HepG2 (cell line): ENCODE data around the gene VWA7. TPM values are rescaled to one million over a fixed set of nuclear protein-coding genes. Genes with fewer than 3 reads are reported as not detected.
A peak's percentile ranks its signal among the peaks of the same experiment; 100 is the strongest.

Experiments used
- AKAP8 ChIP-seq: sonication (generic); formaldehyde crosslinking; IDR thresholded peaks from 2 replicates; pipeline ENCODE4 v1.5.1; 2020; ENCODE audit warnings: mild to moderate bottlenecking, missing genetic modification reagents
- DR1 ChIP-seq: sonication (generic); formaldehyde crosslinking; IDR thresholded peaks from 2 replicates; pipeline ENCODE4 v1.8.0; 2021; ENCODE audit warnings: mild to moderate bottlenecking, missing genetic modification reagents, inconsistent platforms
- MIXL1 ChIP-seq: IDR thresholded peaks from 2 replicates; pipeline ENCODE4 v1.6.1; 2016
- NR2F1 ChIP-seq, 2 experiments: fragments of 450-650 bp in 1 of 2; formaldehyde crosslinking in 1 of 2; IDR thresholded peaks; 2 replicates each; pipeline versions ENCODE4 v1.5.0 to v1.6.1; 2016 to 2020; ENCODE audit warnings: mild to moderate bottlenecking in 1 of 2, missing compliant biosample characterization in 1 of 2, missing genetic modification reagents in 1 of 2, moderate library complexity in 1 of 2
- SMAD1 ChIP-seq: sonication (generic); formaldehyde crosslinking; IDR thresholded peaks from 2 replicates; pipeline ENCODE4 v1.4.0; 2020; ENCODE audit warnings: missing genetic modification reagents, low read depth, mild to moderate bottlenecking, borderline replicate concordance
- TAF15 ChIP-seq: fragments of 200-400 bp; formaldehyde crosslinking; IDR thresholded peaks from one replicate; pipeline ENCODE4 v1.6.1; 2018; ENCODE audit warnings: mild to moderate bottlenecking, low read depth, low read length; ENCODE audit not compliant: poor library complexity, severe bottlenecking
- ZKSCAN8 ChIP-seq: IDR thresholded peaks from 2 replicates; pipeline ENCODE4 v1.6.1; 2016; ENCODE audit warnings: borderline replicate concordance, missing genetic modification reagents, missing compliant biosample characterization
- ZMYM4 ChIP-seq: sonication (generic); formaldehyde crosslinking; IDR thresholded peaks from 2 replicates; pipeline ENCODE4 v1.8.1; 2023; ENCODE audit warnings: mild to moderate bottlenecking, missing genetic modification reagents
- ZNF205 ChIP-seq: IDR thresholded peaks from 2 replicates; pipeline ENCODE4 v1.6.1; 2018; ENCODE audit warnings: missing biosample characterization, missing genetic modification reagents
- ZNF230 ChIP-seq: sonication (generic); formaldehyde crosslinking; IDR thresholded peaks from 2 replicates; pipeline ENCODE4 v1.4.0; 2020; ENCODE audit warnings: mild to moderate bottlenecking, missing genetic modification reagents
- ZNF780A ChIP-seq: sonication (generic); formaldehyde crosslinking; IDR thresholded peaks from 2 replicates; pipeline ENCODE4 v1.8.0; 2022; ENCODE audit warnings: mild to moderate bottlenecking, missing genetic modification reagents, moderate library complexity
- polyA plus RNA-seq, 8 experiments: library from polyadenylated mRNA; depleted of rRNA in 3 of 8; stranded (reverse) in 7 of 8; unstranded in 1 of 8; fragments of >200 nt; fragmentation: Illumina TruSeq in 4 of 8; extraction: Trizol in 4 of 8; gene quantifications; 2 replicates each; pipeline versions ENCODE4 v1.2.1 to v1.2.3, GENCODE V29; 2011 to 2016; ENCODE audit warnings: low read depth in 4 of 8, missing spikeins in 1 of 8, mixed read lengths in 1 of 8; ENCODE audit not compliant: insufficient read depth in 1 of 8
- total RNA-seq, 5 experiments: library from RNA; depleted of rRNA; stranded (reverse); fragments of >200 nt; fragmentation: Illumina TruSeq; extraction: Trizol; gene quantifications; 2 replicates each; pipeline ENCODE4 v1.2.3, GENCODE V29; 2016; ENCODE audit warnings: low read depth in 1 of 5
- TF ChIP-seq, protein P1 (sequence below): fragments of 450-650 bp; IDR thresholded peaks from 2 replicates; pipeline ENCODE4 v1.6.1; 2017; ENCODE audit warnings: mild to moderate bottlenecking
- TF ChIP-seq, protein P2 (sequence below): sonication (generic); formaldehyde crosslinking; IDR thresholded peaks from 2 replicates; pipeline ENCODE4 v1.4.0; 2020; ENCODE audit warnings: missing genetic modification reagents
- TF ChIP-seq, protein P3 (sequence below): sonication (generic); formaldehyde crosslinking; IDR thresholded peaks from 2 replicates; pipeline ENCODE4 v1.4.0; 2020; ENCODE audit warnings: missing genetic modification reagents
- TF ChIP-seq, protein P4 (sequence below): sonication (generic); formaldehyde crosslinking; IDR thresholded peaks from 2 replicates; pipeline ENCODE4 v1.4.0; 2020; ENCODE audit warnings: missing genetic modification reagents
- TF ChIP-seq, protein P5 (sequence below): IDR thresholded peaks from 2 replicates; pipeline ENCODE4 v1.6.1; 2018; ENCODE audit warnings: missing genetic modification reagents

Gene VWA7
- total and polyA plus RNA-seq, 2 of the 13 experiments (the other 11 are each of a cell fraction or from before 2014, with no cell fraction given): 0.86 to 3.3 TPM

DNA sequence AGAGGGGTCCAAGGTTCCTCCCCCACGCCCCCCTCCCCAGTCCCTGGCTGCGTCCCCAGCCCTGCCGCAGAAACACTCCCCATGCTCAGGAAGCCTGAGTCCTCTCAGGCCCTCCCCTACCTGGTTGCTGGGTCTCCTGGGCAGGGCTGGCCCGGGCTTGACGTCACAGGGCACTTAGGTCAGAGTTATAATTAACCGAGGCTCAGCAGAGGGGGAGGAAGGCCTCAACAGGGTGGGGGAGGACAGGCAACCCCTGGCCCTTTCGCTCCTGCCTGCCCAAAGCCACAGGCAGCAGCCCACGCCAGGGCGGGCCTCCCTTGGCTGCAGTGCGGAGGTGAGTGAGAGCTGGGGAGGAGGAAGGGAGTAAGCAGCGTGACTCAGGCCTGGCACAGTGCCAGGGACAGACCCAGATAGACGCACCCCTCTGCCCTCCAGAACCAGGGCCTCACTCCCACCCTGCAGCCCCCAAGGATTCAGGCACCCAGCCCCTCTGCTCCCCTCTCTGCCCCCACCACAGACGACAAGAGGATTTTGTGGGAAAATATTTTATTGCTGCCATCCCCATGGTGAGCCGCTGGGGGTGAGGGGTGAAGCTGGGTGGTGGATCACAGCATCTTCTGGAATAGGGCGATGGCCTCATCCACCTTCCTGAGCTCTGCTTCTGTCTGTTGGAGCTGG is at the start of gene VWA7 (continued):
- TF ChIP-seq, protein P1, sequence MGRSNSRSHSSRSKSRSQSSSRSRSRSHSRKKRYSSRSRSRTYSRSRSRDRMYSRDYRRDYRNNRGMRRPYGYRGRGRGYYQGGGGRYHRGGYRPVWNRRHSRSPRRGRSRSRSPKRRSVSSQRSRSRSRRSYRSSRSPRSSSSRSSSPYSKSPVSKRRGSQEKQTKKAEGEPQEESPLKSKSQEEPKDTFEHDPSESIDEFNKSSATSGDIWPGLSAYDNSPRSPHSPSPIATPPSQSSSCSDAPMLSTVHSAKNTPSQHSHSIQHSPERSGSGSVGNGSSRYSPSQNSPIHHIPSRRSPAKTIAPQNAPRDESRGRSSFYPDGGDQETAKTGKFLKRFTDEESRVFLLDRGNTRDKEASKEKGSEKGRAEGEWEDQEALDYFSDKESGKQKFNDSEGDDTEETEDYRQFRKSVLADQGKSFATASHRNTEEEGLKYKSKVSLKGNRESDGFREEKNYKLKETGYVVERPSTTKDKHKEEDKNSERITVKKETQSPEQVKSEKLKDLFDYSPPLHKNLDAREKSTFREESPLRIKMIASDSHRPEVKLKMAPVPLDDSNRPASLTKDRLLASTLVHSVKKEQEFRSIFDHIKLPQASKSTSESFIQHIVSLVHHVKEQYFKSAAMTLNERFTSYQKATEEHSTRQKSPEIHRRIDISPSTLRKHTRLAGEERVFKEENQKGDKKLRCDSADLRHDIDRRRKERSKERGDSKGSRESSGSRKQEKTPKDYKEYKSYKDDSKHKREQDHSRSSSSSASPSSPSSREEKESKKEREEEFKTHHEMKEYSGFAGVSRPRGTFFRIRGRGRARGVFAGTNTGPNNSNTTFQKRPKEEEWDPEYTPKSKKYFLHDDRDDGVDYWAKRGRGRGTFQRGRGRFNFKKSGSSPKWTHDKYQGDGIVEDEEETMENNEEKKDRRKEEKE: no peak
- TF ChIP-seq, protein P2, sequence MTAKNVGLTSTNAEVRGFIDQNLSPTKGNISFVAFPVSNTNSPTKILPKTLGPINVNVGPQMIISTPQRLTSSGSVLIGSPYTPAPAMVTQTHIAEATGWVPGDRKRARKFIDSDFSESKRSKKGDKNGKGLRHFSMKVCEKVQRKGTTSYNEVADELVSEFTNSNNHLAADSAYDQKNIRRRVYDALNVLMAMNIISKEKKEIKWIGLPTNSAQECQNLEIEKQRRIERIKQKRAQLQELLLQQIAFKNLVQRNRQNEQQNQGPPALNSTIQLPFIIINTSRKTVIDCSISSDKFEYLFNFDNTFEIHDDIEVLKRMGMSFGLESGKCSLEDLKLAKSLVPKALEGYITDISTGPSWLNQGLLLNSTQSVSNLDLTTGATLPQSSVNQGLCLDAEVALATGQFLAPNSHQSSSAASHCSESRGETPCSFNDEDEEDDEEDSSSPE (CRISPR knock-in tag): peak; percentile 23; the same call in 1 of the 2 replicates
- TF ChIP-seq TAF15 (peak; percentile 59), DR1 (CRISPR knock-in tag) (peak; percentile 58), ZMYM4 (CRISPR knock-in tag) (0 out of 2 replicates have a peak, but pooled peaks have one; percentile 62), SMAD1 (CRISPR knock-in tag) (peak; percentile 67; the same call in 1 of the 2 replicates), ZNF230 (CRISPR knock-in tag) (0 out of 2 replicates have a peak, but pooled peaks have one; percentile 6), ZKSCAN8 (peak; percentile 48; the same call in 1 of the 2 replicates), ZNF780A (CRISPR knock-in tag) (no peak), NR2F1 (CRISPR knock-in tag; IDR thresholded peaks at IDR 0.05) (peak; percentile 48 to 72; a peak in 2 of 4 replicates), MIXL1 (CRISPR knock-in tag) (peak; percentile 94), AKAP8 (CRISPR knock-in tag) (peak; percentile 74; the same call in 1 of the 2 replicates), ZNF205 (peak; percentile 85; the same call in 1 of the 2 replicates)
- TF ChIP-seq, protein P3, sequence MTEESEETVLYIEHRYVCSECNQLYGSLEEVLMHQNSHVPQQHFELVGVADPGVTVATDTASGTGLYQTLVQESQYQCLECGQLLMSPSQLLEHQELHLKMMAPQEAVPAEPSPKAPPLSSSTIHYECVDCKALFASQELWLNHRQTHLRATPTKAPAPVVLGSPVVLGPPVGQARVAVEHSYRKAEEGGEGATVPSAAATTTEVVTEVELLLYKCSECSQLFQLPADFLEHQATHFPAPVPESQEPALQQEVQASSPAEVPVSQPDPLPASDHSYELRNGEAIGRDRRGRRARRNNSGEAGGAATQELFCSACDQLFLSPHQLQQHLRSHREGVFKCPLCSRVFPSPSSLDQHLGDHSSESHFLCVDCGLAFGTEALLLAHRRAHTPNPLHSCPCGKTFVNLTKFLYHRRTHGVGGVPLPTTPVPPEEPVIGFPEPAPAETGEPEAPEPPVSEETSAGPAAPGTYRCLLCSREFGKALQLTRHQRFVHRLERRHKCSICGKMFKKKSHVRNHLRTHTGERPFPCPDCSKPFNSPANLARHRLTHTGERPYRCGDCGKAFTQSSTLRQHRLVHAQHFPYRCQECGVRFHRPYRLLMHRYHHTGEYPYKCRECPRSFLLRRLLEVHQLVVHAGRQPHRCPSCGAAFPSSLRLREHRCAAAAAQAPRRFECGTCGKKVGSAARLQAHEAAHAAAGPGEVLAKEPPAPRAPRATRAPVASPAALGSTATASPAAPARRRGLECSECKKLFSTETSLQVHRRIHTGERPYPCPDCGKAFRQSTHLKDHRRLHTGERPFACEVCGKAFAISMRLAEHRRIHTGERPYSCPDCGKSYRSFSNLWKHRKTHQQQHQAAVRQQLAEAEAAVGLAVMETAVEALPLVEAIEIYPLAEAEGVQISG (CRISPR knock-in tag): peak; percentile 57; the same call in 1 of the 2 replicates
- TF ChIP-seq, protein P4, sequence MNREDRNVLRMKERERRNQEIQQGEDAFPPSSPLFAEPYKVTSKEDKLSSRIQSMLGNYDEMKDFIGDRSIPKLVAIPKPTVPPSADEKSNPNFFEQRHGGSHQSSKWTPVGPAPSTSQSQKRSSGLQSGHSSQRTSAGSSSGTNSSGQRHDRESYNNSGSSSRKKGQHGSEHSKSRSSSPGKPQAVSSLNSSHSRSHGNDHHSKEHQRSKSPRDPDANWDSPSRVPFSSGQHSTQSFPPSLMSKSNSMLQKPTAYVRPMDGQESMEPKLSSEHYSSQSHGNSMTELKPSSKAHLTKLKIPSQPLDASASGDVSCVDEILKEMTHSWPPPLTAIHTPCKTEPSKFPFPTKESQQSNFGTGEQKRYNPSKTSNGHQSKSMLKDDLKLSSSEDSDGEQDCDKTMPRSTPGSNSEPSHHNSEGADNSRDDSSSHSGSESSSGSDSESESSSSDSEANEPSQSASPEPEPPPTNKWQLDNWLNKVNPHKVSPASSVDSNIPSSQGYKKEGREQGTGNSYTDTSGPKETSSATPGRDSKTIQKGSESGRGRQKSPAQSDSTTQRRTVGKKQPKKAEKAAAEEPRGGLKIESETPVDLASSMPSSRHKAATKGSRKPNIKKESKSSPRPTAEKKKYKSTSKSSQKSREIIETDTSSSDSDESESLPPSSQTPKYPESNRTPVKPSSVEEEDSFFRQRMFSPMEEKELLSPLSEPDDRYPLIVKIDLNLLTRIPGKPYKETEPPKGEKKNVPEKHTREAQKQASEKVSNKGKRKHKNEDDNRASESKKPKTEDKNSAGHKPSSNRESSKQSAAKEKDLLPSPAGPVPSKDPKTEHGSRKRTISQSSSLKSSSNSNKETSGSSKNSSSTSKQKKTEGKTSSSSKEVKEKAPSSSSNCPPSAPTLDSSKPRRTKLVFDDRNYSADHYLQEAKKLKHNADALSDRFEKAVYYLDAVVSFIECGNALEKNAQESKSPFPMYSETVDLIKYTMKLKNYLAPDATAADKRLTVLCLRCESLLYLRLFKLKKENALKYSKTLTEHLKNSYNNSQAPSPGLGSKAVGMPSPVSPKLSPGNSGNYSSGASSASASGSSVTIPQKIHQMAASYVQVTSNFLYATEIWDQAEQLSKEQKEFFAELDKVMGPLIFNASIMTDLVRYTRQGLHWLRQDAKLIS (CRISPR knock-in tag): no peak
- TF ChIP-seq, protein P5, sequence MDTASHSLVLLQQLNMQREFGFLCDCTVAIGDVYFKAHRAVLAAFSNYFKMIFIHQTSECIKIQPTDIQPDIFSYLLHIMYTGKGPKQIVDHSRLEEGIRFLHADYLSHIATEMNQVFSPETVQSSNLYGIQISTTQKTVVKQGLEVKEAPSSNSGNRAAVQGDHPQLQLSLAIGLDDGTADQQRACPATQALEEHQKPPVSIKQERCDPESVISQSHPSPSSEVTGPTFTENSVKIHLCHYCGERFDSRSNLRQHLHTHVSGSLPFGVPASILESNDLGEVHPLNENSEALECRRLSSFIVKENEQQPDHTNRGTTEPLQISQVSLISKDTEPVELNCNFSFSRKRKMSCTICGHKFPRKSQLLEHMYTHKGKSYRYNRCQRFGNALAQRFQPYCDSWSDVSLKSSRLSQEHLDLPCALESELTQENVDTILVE (CRISPR knock-in tag): peak; percentile 50; the same call in 1 of the 2 replicates
